AG08395 (cell line): ENCODE results near the gene DLG2.

Source experiments
- DNase-seq: peaks from one replicate; pipeline ENCODE4 v3.0.0; 2012; ENCODE audit warnings: mixed read lengths, low spot score

The DLG2 gene

DNA sequence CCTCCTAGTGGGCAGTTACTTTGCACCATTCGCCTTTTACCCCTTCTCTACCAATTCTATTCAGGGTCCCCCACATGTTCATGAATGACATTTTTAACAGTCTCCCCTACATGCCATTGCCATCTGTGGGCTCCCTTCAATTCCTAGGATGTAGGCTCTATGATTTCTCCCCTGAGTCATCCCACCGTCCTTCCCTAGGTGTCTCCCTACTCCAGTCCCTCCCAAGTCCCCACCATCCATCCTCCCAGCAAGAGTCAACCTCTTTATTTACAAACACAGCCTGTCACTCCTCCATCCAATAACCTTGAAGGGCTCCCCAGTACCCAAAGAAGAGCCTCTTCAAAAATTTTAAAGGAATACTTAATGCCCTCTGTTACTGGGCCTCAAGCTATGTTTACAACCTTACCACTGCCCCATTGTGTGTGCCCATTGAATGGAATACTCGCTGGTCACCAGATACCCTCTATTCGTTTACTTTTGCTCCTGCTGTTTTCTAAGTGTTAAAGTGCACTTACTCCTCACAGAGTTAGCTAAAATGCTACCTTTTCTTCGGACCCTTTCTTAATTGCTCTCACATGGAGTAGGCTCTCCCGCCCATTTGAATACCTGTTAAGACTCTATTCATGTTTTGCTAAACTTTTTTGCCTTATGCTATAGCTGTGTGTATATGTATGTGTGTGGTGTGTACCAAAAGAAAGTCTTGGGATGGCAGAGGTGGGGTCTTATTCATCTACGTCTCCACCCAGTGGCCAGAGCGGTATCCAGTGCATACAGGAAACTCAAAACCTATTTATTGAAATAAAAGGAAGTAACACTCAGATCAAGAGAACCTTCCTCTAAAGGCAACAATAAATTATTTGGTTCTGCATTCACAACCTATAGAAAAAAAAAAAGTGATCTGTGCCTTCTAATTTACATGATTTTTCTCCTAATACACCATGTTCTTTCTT lies 2105.2 kb downstream of the DLG2 start:
- DNase-seq: peak; percentile 71

DNA sequence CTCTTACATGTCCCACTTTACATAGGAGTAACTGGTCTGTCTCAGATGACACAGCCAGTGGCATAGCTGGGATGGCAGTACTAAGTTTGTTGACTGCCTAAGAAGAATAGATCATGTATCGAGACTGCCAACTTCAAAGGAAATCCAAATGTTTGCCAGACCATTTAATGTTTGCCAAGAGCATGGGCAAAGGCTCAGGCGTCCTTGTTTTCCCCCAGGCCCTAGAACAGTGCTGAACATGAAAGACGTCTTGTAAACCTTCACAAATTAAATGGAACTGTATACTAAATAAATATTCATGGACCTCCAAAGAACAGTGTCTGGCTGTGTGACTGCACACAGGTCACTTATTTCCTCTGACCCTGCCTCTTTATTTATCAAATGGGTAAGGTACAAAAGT lies 2106.3 kb downstream of the DLG2 start:
- DNase-seq: no peak

DNA sequence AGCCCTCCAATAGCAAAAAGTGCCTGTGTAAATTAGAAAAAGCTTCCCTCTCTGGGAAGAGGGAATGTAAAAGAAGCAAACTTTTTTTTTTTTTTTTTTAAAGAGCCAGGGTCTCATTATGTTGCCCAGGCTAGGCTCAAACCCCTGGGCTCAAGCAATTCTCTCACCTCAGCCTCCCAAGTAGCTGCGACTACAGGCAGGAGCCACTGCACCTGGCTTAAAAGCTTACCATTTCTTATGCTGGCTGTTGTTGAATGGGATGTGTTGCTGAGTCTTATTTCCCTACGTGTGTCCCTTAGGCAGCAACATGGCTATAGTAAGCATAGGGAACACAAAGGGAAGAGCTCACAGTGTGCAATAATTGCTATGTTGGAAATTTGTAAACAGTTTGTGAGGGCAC lies 2115.5 kb downstream of the DLG2 start:
- DNase-seq: no peak

DNA sequence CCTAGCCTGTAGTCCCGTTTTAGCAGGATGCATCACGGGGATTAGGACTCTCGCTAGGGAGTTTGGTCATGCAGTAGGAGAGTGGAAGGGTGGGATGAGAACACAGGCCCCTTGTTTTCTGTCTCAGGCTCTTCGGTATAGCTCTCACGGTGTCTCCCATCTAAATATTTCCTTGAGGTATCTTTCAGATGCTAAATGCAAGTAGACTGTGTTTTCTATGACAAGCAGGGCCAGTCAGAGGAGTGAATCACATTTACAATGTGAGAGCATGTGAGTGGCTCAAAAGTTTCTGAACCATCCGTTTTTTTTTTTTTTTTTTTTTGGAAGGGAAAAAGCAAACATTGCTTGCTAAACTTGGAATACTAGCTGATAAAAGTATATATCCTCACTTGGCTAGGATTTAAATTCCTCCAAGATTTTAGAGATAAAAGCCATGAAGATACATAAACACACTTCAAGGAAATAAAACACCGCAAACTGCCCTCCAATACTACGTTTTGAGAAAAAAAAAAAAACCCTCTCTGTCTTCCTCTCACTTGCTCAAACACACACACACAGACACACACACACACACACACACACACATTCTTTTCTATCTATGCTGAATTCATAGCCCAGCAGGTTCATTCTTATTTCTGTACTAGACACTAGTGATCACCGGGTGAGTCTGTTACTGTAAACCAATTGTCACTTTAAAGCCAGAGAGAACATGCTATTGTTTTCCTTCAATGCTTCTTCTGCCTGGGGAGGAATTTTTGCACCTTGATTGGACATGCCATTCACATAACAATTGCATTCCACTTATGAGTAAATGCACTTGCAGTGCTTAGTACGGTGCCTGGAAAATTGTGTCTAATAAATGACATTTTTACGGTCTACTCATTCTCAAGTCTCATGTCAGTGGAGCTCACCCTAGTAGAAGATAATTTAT lies 2116.3 kb downstream of the DLG2 start:
- no peak for DNase-seq

DNA sequence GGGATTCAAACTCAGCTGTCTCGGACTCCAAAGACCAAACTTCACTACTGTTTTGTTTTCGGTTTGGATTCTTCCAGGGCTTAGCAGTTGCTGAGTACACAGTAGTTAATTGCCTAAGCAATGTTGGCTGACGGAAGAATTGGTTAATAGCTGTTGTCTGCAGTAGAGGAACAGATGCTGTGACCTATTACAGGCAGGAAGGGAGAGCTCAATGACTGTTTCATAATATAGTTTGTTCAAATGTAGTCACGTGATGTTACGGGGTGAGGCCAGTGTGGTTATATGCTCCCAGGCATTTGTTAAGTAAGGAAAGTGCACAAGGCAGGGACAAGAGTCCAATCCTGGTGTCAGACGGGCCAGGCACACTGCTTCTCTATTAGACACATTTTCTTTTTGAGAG lies 2118.3 kb downstream of the DLG2 start:
- no peak for DNase-seq

DNA sequence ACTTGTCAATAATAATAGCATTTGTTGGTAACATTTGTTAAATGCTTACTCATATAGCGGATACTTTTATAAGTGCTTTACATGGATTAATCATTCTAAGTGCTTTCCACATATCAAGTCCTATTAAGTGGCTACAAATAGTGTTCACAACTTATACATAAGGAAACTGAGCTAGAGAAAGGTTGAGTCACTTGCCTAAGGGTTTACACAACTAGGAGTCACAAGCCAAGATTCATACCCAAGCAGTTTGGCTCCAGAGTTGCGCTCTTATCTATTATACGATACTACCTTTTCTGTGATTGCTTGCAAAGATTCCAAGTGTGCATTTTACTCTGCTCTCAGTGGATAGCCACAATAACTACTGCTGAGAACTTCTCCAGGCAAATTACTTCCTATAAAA lies 2125.1 kb downstream of the DLG2 start:
- no peak for DNase-seq

DNA sequence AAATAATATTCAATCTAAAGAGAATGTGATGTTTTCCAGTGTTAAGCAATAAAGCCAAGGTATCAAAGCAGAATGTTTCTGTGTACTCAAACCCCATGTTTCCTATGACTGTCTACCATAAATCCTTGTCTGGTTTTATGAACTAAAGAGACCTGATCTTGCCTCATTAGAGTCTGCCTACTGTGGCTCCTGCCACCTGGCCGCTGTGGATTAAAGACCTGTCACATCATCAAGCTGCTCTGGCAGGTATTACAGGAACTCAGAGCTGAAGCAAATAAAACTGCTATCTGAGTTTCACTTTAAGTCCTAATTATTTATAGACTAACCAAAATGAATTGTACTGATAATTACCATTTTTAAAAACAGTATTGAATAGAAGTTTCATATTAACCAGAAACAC lies 2133.2 kb downstream of the DLG2 start:
- no peak for DNase-seq

DNA sequence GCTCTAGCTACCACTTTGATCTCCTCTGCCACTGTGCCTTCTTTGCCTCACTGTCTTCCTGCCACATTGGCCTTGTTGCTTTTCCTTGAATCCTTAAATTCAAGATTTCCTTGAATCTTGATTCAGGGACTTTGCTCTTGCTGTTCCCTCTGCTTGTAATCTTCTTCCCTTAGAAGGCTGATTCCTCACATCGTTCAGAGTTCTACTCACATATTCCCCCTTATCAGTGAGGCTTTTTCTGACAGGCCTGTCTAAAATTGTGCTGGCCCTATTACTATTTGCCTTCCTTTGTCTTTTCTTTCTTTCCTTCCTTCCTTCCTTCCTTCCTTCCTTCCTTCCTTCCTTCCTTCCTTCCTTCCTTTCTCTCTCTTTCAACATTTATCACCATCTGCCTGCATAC lies 2134.1 kb downstream of the DLG2 start:
- no peak for DNase-seq

DNA sequence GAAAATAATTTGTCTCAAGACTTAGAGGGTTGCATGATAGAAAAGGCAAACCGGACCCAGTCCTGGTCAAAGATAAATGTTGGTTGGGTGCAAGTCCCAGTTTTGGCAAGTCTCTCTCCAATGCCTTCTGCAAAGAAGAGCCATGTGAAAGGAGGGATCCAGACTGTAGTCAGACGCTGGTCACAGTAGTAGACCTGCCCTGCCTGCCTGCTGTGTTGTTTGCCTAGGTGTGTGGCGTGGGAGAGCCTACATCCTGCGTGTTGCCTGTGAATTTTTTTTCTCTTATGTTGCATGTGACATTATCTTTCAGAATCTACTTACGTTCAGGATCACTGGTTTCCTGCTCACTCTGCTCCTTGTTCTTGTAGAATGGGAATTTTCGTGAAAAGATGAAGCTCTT lies 2143.3 kb downstream of the DLG2 start:
- DNase-seq: no peak

DNA sequence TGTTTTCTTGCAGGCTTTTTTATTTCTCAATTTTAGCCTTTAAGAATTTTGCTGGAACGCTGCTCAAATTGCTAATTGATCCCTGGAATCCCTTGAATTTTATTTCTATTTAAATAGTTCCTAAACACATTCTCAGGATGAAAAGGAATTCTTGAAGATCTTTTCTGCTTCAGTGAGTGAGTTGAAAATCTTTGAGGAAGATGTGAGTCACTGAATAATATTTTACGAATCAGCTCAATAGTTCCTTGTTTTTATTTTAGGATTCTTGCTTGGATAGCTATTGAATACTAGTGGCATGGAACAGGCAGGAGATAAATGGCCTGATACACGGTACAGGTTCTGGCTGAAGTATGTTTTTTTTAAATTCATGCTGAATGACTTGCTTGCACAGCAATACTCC lies 2146.3 kb downstream of the DLG2 start:
- no peak for DNase-seq

DNA sequence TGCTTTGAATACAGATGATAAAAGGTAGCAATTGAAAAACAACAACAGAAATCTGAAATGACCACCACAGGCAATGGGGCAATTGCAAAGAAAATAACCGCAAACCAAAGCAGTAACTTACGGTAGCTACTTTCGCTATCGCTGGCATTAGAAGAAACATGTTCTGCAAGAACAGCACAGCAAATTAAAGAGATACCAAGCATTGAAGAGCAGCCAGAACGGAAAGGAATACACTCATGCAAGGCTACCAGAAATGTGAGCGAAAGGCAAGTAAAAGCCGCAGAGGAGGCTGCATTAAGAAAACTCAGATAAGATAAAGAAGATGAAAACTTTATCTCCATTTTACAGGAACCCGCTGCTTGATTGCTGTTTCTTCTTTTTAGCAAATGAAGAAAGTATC lies 2146.9 kb downstream of the DLG2 start:
- DNase-seq: no peak

DNA sequence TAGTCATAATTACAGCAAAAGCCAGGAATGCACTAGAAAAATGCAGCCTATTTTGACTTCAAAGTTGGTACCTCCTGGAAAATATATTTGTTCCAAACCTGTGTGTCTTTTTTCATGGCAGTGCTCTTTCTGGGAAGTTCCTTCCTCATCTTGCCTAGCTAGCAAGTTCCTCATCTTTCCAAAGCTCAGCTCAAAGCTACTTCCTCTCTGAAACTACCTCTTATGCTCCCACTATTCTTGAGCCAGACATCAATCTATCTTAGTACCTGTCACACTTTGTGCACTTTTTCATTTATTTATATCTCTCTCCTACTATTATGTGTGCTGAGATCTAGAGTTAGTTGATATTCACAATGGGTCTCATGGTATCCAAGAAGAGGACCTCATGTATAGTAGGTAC lies 2149.4 kb downstream of the DLG2 start:
- DNase-seq: no peak

DNA sequence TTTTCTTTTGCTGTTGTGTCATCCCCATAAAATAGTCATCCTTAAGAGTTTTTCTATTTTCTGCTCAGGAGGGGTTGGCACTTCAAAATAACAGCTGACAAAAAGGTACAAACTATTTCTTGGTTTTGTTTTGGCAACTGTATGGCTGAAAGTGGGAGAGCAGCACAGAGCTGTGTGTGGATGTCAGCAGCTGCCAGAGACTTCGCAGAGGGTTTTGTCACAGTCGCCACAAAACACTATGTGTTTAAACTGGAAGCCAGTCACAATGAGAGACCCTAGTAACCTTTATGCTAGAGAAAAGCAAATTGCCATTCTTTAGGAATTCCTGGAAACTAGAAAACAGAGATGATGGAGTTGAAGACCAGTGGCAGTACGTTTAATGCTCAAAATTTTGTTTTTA lies 2151.4 kb downstream of the DLG2 start:
- no peak for DNase-seq

DNA sequence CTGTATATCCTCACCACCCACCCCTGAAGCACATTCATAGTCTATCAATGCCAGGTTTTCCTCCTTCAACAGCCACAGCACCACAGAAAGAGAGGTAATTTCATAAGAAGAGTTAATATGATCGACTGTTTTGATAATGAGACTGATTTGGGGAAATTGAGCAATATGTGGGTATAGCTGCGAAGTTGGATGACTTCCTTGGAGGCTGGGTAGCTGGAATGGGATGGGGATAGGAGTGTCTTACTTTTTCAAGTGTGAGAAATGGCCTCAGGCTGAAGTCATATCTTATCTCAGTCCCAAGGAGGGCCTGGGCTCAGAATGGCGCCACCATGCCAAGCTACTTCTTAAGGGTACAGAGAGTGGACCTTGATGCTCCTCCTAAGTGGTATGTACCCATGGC lies 2153.4 kb downstream of the DLG2 start:
- no peak for DNase-seq

DNA sequence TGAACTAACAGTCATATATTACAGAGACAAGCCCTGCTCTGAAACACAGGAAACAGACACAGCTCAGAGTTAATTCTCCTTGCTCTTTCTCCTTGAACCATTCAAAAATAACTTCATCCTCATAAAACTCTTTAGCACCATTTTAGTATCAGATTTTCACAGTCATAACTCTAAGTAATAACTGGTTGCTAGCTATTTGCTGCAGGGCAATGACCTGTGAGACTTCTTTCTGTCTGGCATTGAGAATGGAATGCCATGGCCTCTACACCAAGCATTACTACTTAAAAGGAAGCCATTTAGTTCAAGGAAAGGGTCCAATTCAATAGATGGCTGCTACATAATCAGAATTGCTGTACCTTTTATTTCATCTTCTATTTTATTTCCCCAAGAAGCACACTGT lies 2154.3 kb downstream of the DLG2 start:
- no peak for DNase-seq

DNA sequence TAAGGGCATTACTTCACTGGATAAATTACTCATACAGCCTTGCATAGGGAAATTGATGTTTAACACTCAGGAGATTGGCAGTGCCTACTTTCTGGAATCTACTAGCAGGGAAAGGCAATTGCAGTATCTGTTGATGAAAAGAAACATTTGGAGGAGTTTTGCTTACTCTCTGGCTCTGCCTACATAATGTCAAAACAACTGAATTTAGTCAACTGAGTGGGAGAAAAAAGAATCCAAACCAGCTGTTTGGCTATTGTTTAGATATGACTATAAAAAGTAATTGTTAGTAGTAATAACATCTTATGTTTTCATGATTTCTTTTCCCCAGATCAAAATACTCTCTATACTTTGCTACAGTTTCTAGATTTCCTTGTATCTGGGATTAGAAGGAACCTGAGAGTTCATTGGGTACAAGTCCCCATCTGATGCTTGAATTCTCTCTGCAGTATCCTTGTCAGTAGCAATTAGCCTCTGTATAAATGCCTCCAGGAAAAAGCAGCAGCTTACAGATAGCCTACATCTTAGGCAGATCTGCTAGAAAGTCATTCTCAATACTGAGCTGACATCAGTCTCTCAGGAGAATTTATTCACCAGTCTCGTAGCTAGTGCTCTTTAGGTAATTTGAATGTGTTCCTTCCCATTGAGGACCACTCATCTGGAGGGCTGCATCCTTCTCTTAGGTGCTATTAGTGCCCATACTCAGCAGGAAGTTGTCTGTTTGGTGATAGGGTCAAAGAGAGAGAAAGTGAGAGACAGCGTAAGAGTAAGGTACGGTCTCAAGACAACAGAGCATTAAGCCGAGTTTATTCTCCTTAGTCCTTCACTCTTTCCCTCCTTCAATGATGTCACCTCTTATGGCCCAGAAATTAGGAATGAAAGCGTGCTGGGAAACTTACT lies 2155.1 kb downstream of the DLG2 start:
- no peak for DNase-seq

DNA sequence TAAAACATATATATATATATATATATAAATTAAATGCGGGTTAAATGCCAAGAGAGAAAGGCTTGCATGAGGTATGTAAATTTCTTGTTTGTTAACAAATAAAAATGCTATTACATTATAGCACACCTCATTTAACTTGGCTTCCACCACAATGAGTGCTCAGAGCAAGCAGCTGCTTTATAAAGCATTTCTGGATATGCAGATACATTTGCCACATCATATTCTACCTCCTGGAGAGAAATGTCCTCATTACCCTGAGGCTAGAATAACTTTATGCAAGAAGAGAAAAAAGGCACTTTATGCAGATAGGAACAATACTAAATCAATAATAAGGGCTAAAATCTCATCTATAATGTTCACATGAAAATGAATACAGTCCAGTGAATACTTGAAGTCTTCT lies 2159.3 kb downstream of the DLG2 start:
- no peak for DNase-seq

DNA sequence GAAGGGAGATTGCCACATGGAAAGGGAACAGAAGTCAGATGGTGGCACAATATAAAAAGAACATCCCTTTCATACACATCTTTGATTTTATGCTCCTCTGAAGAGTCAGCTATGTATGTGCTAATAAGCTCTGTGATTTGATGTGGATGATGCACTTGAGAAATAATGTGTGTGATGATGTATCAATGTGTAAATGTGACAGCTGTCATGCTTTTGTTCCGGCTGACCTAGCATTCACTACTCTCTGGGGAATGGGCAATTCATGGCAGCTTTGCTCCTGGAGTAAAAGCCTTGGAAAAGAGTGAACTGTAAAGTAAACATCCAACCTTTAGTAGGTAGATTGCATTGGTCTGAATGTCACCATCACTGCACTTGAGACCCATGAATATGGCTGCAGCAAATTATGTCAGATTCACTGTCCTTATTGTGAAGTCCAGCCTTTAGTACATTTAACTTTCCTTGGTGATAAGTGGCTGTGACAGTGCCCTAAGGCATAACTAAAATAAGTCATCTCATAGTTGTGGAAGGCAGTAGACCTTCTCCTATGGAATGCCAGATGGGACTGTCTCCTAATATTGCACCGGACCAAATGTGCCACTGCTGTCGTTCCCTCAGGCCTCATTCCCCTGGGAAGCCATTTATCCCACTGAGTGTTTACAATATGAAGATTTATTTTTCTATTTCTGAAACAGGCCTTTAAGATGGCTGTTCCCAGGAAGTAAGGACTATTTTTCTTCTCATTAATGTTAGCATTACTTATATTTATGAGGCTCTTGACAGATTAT lies 2162.8 kb downstream of the DLG2 start:
- no peak for DNase-seq

DNA sequence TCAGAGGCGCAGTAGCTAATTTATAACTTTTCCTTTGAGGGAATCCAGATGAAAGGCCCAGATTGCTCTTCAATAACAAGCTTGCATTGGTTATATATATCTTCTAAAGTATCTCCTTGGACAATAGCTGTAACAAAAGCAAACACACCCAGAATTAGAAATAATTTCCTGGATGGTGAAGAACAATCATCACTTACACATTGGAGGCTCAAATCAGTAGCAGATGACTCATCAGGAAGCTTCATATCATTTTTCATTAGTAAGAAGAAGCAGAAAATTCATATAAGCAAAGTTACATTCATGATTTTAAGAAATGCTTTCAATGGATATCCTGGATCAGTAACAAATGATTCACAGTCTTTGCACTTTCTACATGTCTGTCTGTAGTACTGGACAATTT lies 2167.3 kb downstream of the DLG2 start:
- DNase-seq: no peak

DNA sequence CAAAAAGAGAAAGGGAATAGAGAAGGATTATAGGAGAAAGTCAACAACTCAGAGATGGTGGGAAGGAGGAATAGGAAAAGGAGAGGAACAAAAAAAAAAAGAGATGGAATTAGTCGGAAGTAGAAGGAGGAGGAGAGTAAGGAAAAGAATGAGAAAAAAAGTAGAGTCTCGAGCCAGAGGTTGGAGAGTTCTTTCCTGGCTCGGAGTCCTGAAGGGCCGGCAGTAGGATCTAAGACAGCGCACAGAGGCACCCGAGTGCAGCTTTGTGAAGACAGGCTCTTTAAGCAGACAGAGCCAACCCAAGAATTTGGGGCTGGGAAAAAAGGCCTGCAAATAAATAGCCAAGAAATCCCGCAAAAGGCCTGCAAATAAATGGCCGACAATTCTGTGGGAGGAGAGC lies 2170.6 kb downstream of the DLG2 start:
- DNase-seq: no peak

DNA sequence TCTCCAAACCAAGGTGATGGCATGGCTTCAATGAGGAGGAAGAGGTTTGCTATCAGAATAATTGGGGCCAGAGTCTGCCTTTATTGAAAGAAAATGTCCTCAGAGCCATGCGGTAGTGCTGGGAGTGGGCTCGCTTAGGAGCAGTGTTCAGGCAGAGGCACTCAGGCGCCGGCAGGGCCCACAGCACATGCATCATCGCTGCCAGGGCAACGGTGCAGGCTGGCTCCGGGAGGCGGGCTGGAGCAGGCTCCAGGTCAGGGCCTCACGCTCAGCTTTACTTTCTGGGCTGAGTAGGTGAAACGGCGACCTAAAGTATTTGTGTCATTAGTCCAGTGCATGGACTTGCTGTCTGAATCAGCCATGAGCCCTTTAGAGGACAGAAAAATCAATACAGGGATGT lies 2171.1 kb downstream of the DLG2 start:
- DNase-seq: no peak
